ENCODE measurements around the gene TMED9. TPM values are rescaled to one million over a fixed set of nuclear protein-coding genes. Genes with fewer than 3 reads are reported as not detected.
A peak's percentile ranks its signal among the peaks of the same experiment; 100 is the strongest.

TMED9 gene
- total RNA-seq (100 to 1,000 TPM; 122 to 128 TPM), polyA plus RNA-seq (ENCODE audit: insufficient read depth, low read depth, low replicate concordance) (140 TPM)
- long read RNA-seq, donor 1, transcript TMED9-201 (5 exons, 1,473 nt), result major isoform, 197 of 326 reads
- long read RNA-seq, donor 1, partial matches to known transcripts, result 120 of 326 reads
- long read RNA-seq, donor 1, other reads (novel, unspliced or antisense), result 0 of 326 reads
- long read RNA-seq, donor 2, transcript TMED9-201 (5 exons, 1,473 nt), result major isoform, 79 of 91 reads
- long read RNA-seq, donor 2, partial matches to known transcripts, result 8 of 91 reads
- long read RNA-seq, donor 2, other reads (novel, unspliced or antisense), result 0 of 91 reads

DNA sequence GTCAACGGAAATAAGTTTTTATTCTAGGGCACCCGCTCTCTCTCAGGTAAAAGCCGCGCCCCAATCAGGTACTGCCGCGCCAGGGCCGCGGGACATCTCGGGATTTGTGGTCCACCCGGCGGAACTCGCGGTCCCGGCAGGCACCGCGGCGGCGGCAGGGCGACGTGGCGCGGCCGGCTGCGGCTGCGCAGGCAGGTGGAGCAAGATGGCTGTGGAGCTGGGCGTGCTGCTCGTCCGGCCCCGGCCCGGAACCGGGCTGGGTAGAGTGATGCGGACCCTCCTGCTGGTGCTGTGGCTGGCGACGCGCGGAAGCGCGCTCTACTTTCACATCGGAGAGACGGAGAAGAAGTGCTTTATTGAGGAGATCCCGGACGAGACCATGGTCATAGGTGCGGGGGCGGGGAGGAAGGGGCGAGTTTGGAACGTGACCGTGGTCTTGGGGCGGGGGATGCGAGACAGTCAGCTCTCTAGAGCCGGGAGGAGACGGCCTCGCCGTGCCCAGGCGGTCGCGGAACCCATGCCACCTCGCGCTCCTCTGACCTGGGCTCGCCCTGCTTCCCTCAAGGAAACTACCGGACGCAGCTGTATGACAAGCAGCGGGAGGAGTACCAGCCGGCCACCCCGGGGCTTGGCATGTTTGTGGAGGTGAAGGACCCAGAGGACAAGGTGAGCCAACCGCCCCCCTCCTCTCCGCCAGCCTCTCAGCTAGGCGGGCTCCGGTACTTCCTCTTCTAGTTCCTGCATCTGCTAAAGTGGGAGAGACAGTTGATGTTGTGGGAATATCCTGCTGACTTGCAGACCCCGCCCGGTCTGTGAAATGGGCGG is at the start of gene TMED9:
TSS of gene TMED9 (plus strand) at position 194 of the 825 bp plus-strand sequence. CDS start at position 206, 12 bp downstream.
- Histone ChIP-seq H3K4me1 (peaks cover 14% of the 10 kb centered on the region), H3K4me3 (peak within 1 kb of the TSS; percentile 97 to 98), H3K27ac (peak within 1 kb of the TSS; percentile 81 to 86), H3K27me3 (no peaks in the 10 kb centered on the region), H3K9me3 (no peaks in the 10 kb centered on the region), H3K36me3 (ENCODE audit: low read depth, missing control alignments) (no peaks in the 10 kb centered on the region)
- peak; percentile 91 for DNase-seq
- intact Hi-C loops (cut with DNase I; ENCODE audit: low total_unique reads), result no loop called here
- TF ChIP-seq POLR2A (IDR thresholded peaks at IDR 0.05), result peak; percentile 33
- TF ChIP-seq CTCF (IDR thresholded peaks at IDR 0.05), result peak in 2 of 3 experiments; percentile 8 to 33
- 0 to 1% methylated on average over 19 to 55 of the region's 71 CpGs for WGBS, 2 donors

DNA sequence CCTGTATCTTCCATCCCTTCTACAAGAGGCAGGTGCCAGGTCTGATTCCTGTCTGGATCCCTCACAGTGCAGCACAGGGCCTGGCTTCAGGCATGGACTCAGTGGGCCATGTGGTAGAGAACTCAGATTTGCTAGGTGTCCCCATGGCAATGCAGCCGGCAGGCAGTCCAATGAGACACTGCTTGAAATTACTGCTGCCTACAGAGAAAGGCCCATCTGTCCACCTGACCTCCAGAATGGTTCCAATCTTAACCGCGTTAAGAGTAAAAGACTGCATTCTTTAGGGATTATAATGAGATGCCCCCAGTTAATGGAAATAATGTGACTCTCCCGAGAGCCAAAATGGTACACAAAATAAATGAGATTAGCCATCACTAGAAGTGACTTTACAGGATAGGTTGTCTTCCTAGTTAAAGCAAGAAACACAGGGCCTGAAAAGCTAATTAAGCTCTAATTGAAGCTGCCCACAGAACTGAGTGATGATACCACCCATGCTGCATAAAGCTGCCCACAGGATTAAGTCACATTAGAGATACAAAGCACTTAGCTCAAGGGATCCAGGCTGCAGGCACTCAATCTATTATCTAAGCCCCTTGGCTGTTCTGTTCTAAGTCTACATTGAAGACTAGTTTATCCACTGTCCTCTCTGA is 49.1 kb upstream of the TMED9 start:
- H3K36me3 ChIP-seq (ENCODE audit: low read depth, missing control alignments), result no peaks in the 10 kb centered on the region
- WGBS, 2 donors, result 91 to 96% methylated on average over 4 of the region's 4 CpGs

GRCh38 chr5:177545487-177546257 is 46.3 kb upstream of the TMED9 start:
- Histone ChIP-seq H3K27ac (peak overlapping the region in 1 of 2 donors; percentile 16), H3K4me3 (no peak overlapping the region), H3K36me3 (ENCODE audit: low read depth, missing control alignments) (no peaks in the 10 kb centered on the region), H3K27me3 (no peaks in the 10 kb centered on the region), H3K4me1 (no peaks in the 10 kb centered on the region), H3K9me3 (no peaks in the 10 kb centered on the region)
- TF ChIP-seq POLR2A (IDR thresholded peaks at IDR 0.05) (no peak), CTCF (IDR thresholded peaks at IDR 0.05) (no peak)
- DNase-seq, result peak; percentile 69
- WGBS, 2 donors, result 70 to 77% methylated on average over 4 of the region's 4 CpGs
- intact Hi-C loops (cut with DNase I; ENCODE audit: low total_unique reads), result no loop called here

More for the DNA sequence above, 49.1 kb upstream of the TMED9 start:
- intact Hi-C loops (cut with DNase I; ENCODE audit: low total_unique reads), result no loop called here
- TF ChIP-seq CTCF (IDR thresholded peaks at IDR 0.05) (no peak), POLR2A (IDR thresholded peaks at IDR 0.05) (no peak)
- Histone ChIP-seq H3K4me3 (no peak overlapping the region), H3K4me1 (peaks cover 13% of the 10 kb centered on the region), H3K9me3 (no peaks in the 10 kb centered on the region), H3K27me3 (no peaks in the 10 kb centered on the region), H3K27ac (no peak overlapping the region)
- DNase-seq, result no peak

DNA sequence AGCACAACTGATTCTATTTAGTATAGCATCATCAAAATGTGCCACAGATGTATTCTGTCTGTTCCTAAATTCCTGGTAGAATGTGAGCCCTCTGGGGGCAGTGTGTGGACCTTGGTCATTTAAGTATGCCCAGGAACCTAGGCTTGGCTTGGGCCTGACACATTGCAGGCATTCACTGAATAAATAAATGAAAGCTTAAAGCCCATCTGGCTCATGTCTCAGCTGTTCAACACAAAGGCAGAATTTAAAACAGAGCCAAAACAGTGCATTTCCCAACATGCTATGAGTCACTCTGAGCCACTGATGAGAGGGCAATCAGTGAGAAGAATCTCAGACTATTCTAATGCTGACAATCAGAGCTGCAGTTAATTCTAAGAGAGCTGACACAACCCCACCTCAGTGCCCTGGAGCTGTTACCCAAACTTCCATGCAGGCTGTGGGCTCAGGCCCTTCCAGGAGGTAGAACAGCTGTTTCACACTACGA is 45.7 kb upstream of the TMED9 start:
- Histone ChIP-seq H3K9me3 (no peaks in the 10 kb centered on the region), H3K27me3 (no peaks in the 10 kb centered on the region), H3K36me3 (ENCODE audit: low read depth, missing control alignments) (no peaks in the 10 kb centered on the region), H3K27ac (peak overlapping the region in 1 of 2 donors; percentile 16), H3K4me1 (no peaks in the 10 kb centered on the region), H3K4me3 (no peak overlapping the region)
- TF ChIP-seq CTCF (IDR thresholded peaks at IDR 0.05), result no peak
- intact Hi-C loops (cut with DNase I; ENCODE audit: low total_unique reads), result no loop called here
- 50 to 86% methylated on average over 1 of the region's 1 CpG for WGBS, 2 donors
- DNase-seq, result no peak

Measured in testis (tissue), 5 donors.